ENCODE results near the gene LHFPL2. TPM values are rescaled to one million over a fixed set of nuclear protein-coding genes. Genes with fewer than 3 reads are reported as not detected.
A peak's percentile ranks its signal among the peaks of the same experiment; 100 is the strongest.

Gene LHFPL2
- total and polyA plus RNA-seq, 9 of the 15 experiments (the other 6 are each of a cell fraction or from before 2014, with no cell fraction given), result 1.0 to 6.6 (median 4.6) TPM

- FAIRE-seq, result no peak
- no peak overlapping the region for H3K4me3 ChIP-seq
- H3K27ac ChIP-seq (ENCODE audit: extremely low read depth, low read depth, low read length), result peak overlapping the region; percentile 74
- H3K9ac ChIP-seq (ENCODE audit: insufficient read depth in 1 of 2, low read depth in 2 of 2, low read length in 2 of 2), result peak overlapping the region in 1 of 2 experiments; percentile 46; a peak in 1 of 4 replicates
- H3K9me1 ChIP-seq (ENCODE audit: control insufficient read depth, insufficient read depth, low read length), result no peaks in the 10 kb centered on the region
- no TSS peak for BruUV-seq (replicated peaks)
- 76% methylated on average over 1 of the region's 1 CpG for WGBS (ENCODE audit: insufficient coverage, low coverage, missing lambda C conversion rate)
- in situ Hi-C loops (cut with MboI) (loop anchor here (5.0 kb wide), 1 partner anchor 49 kb away; no protein-coding TSS in a partner anchor), intact Hi-C loops (cut with micrococcal nuclease) (no loop called here)
- 0 out of 2 replicates have a peak overlapping the region, but pooled peaks have one; percentile 71 for H2AFZ ChIP-seq (ENCODE audit: low read depth, low read length)
- H3K4me2 ChIP-seq (ENCODE audit: insufficient read depth, low read length), result no peak overlapping the region; the same call in 1 of the 2 replicates
- H4K20me1 ChIP-seq (replicated peaks; ENCODE audit: control insufficient read depth, insufficient read depth, low read length), result no peaks in the 10 kb centered on the region
- no peaks in the 10 kb centered on the region for H3K27me3 ChIP-seq (ENCODE audit: control insufficient read depth in 2 of 2, insufficient read depth in 2 of 2, low read length in 2 of 2)
- TF ChIP-seq IFI16 (CRISPR knock-in tag; IDR thresholded peaks at IDR 0.05) (no peak), CEBPG (CRISPR knock-in tag; IDR thresholded peaks at IDR 0.05) (no peak), CEBPG (tag; conservative IDR thresholded peaks at IDR 0.05 in 1 of 2, IDR thresholded peaks at IDR 0.05 in 1 of 2) (0 out of 4 replicates have a peak, but pooled peaks of 1 of the 2 experiments have one; percentile 10), U2AF2 (optimal IDR thresholded peaks at IDR 0.05; ENCODE audit: low read depth, low read length) (no peak)
- H3K9me3 ChIP-seq (replicated peaks; ENCODE audit: control insufficient read depth, insufficient read depth, low read depth, low read length), result no peaks in the 10 kb centered on the region; the same call in 1 of the 2 replicates
- peaks cover 8 to 47% of the 10 kb centered on the region in 2 experiments for H3K4me1 ChIP-seq (replicated peaks in 1 of 2; ENCODE audit: control insufficient read depth in 2 of 2, insufficient read depth in 2 of 2, low read length in 2 of 2)
- POLR2A ChIA-PET, result interaction anchor here (0.9 to 1.3 kb wide), 3 partner anchors 9 to 17 kb away, joined by 3 to 5 read pairs (median 4); no protein-coding TSS in a partner anchor
- CTCF ChIA-PET (ENCODE audit: low intra/inter-chr PET ratio), result no interaction called here
- H3K79me2 ChIP-seq (ENCODE audit: control insufficient read depth, insufficient read depth, low read length), result peaks cover 3% of the 10 kb centered on the region; the same call in 1 of the 3 replicates
- peaks cover 27% of the 10 kb centered on the region for H3K36me3 ChIP-seq (ENCODE audit: control insufficient read depth, insufficient read depth, low read length)
- no peak for ATAC-seq
- DNase-seq (ENCODE audit: extremely low read depth in 1 of 4, low spot score in 3 of 4), result no peak
Observed at GRCh38 chr5:78482948-78483347, 165.6 kb downstream of the LHFPL2 start.

DNA sequence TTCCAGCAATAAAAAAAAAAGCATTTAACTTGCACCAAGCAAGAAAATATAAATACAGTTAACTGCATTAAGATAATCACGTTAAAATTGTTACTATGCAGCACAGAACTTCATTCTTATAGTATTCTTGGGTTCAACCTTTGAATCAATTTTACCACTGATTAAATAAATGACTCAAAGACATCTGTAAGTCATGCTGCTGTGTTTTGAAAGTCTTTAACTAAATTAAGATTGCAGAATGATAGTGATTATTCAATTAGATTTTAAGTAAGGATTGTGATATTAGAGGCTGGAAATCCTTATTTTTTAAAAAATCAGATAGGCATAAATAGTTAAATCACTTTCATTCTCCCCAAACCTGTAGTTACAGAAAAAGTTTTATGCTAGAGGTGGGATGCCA is 171.8 kb downstream of the LHFPL2 start:
- no peak overlapping the region for H3K9ac ChIP-seq (ENCODE audit: insufficient read depth in 1 of 2, low read depth in 2 of 2, low read length in 2 of 2)
- no peak for DNase-seq (ENCODE audit: extremely low read depth in 1 of 4, low spot score in 3 of 4)
- no TSS peak for BruUV-seq (replicated peaks)
- no peak for ATAC-seq
- ChIA-PET CTCF (ENCODE audit: low intra/inter-chr PET ratio) (no interaction called here), POLR2A (no interaction called here)
- no peaks in the 10 kb centered on the region for H3K27me3 ChIP-seq (ENCODE audit: control insufficient read depth in 2 of 2, insufficient read depth in 2 of 2, low read length in 2 of 2)
- 44% methylated on average over 1 of the region's 1 CpG for WGBS (ENCODE audit: insufficient coverage, low coverage, missing lambda C conversion rate)
- H3K27ac ChIP-seq (ENCODE audit: extremely low read depth, low read depth, low read length), result no peak overlapping the region
- H3K9me3 ChIP-seq (replicated peaks; ENCODE audit: control insufficient read depth, insufficient read depth, low read depth, low read length), result no peaks in the 10 kb centered on the region
- H2AFZ ChIP-seq (ENCODE audit: low read depth, low read length), result no peak overlapping the region
- no peak overlapping the region for H3K4me3 ChIP-seq
- no peaks in the 10 kb centered on the region for H4K20me1 ChIP-seq (replicated peaks; ENCODE audit: control insufficient read depth, insufficient read depth, low read length)
- in situ Hi-C loops (cut with MboI) (no loop called here), intact Hi-C loops (cut with micrococcal nuclease) (loop anchor here (10.0 kb wide), 1 partner anchor 488 kb away; no protein-coding TSS in a partner anchor)
- H3K4me2 ChIP-seq (ENCODE audit: insufficient read depth, low read length), result no peak overlapping the region
- FAIRE-seq, result no peak
- H3K9me1 ChIP-seq (ENCODE audit: control insufficient read depth, insufficient read depth, low read length), result no peaks in the 10 kb centered on the region
- no peaks in the 10 kb centered on the region for H3K79me2 ChIP-seq (ENCODE audit: control insufficient read depth, insufficient read depth, low read length)
- H3K36me3 ChIP-seq (ENCODE audit: control insufficient read depth, insufficient read depth, low read length), result no peaks in the 10 kb centered on the region; the same call in 2 of the 3 replicates
- peaks cover 0 to 23% of the 10 kb centered on the region in 2 experiments; a peak in 3 of 5 replicates for H3K4me1 ChIP-seq (replicated peaks in 1 of 2; ENCODE audit: control insufficient read depth in 2 of 2, insufficient read depth in 2 of 2, low read length in 2 of 2)
- TF ChIP-seq, protein P1, sequence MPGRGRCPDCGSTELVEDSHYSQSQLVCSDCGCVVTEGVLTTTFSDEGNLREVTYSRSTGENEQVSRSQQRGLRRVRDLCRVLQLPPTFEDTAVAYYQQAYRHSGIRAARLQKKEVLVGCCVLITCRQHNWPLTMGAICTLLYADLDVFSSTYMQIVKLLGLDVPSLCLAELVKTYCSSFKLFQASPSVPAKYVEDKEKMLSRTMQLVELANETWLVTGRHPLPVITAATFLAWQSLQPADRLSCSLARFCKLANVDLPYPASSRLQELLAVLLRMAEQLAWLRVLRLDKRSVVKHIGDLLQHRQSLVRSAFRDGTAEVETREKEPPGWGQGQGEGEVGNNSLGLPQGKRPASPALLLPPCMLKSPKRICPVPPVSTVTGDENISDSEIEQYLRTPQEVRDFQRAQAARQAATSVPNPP (IDR thresholded peaks at IDR 0.05; ENCODE audit: borderline replicate concordance, insufficient read depth, insufficient read length), result no peak
- TF ChIP-seq RFX7 (CRISPR knock-in tag; IDR thresholded peaks at IDR 0.05) (no peak), SMAD2 (IDR thresholded peaks at IDR 0.05; ENCODE audit: low read depth, low read length) (no peak), BCLAF1 (IDR thresholded peaks at IDR 0.05; ENCODE audit: borderline replicate concordance in 1 of 2, control insufficient read depth in 1 of 2, low read depth in 2 of 2, low read length in 1 of 2) (no peak), TARDBP (IDR thresholded peaks at IDR 0.05) (no peak), HCFC1 (IDR thresholded peaks at IDR 0.05; ENCODE audit: low read depth, low read length) (no peak), BRCA1 (IDR thresholded peaks at IDR 0.05) (no peak), BRCA1 (CRISPR knock-in tag; IDR thresholded peaks at IDR 0.05) (no peak)

Data from K562 (cell line).